Neural cell (in vitro differentiated cells): Measurements from ENCODE around the gene PABPN1L. TPM values are rescaled to one million over a fixed set of nuclear protein-coding genes. Genes with fewer than 3 reads are reported as not detected.

Source experiments
- H2AFZ ChIP-seq: fragments of 200-600, 300-800 bp; sonication (generic), shearing (Covaris generic); 2 replicates; pipeline ENCODE4 v1.6.0; 2014; ENCODE audit warnings: low read depth, mild to moderate bottlenecking, antibody characterized with exemption, low read length, moderate library complexity
- H3F3A ChIP-seq: fragments of 200-600 bp; shearing (Covaris generic); 2 replicates; pipeline ENCODE4 v1.6.1; 2016; ENCODE audit warnings: mild to moderate bottlenecking, moderate library complexity, mixed read lengths, antibody characterized with exemption, low read length; ENCODE audit not compliant: insufficient read depth, poor library complexity, severe bottlenecking
- H3K27ac ChIP-seq: fragments of 200-600, 300-800 bp; sonication (generic), shearing (Covaris generic); 2 replicates; pipeline ENCODE4 v1.5.1; 2014; ENCODE audit warnings: mild to moderate bottlenecking, low read length, moderate library complexity
- H3K27me3 ChIP-seq: fragments of 300-800, 200-600 bp; sonication (generic), shearing (Covaris generic); 2 replicates; pipeline ENCODE4 v1.6.0; 2014; ENCODE audit warnings: mild to moderate bottlenecking, low read depth, low read length, moderate library complexity; ENCODE audit not compliant: insufficient read depth
- H3K36me3 ChIP-seq: fragments of 300-800, 200-600 bp; sonication (generic), shearing (Covaris generic); 2 replicates; pipeline ENCODE4 v1.5.1; 2014; ENCODE audit warnings: mild to moderate bottlenecking, antibody characterized with exemption, low read length, moderate library complexity; ENCODE audit not compliant: insufficient read depth
- H3K4me2 ChIP-seq: fragments of 300-800, 200-600 bp; sonication (generic), shearing (Covaris generic); 2 replicates; pipeline ENCODE4 v1.6.0; 2014; ENCODE audit warnings: mild to moderate bottlenecking, low read length
- H3K4me3 ChIP-seq: fragments of 300-800, 200-600 bp; sonication (generic), shearing (Covaris generic); 2 replicates; pipeline ENCODE4 v1.5.1; 2014; ENCODE audit warnings: mild to moderate bottlenecking, low read length, moderate library complexity
- H3K79me2 ChIP-seq: fragments of 200-600 bp; shearing (Covaris generic); replicated peaks from 2 replicates; pipeline ENCODE4 v1.6.0; 2014; ENCODE audit warnings: mild to moderate bottlenecking, low read length, moderate library complexity; ENCODE audit not compliant: insufficient read depth
- H3K9ac ChIP-seq: fragments of 300-800, 200-600 bp; sonication (generic), shearing (Covaris generic); 2 replicates; pipeline ENCODE4 v1.6.1; 2016; ENCODE audit warnings: mild to moderate bottlenecking, low read length, mixed read lengths
- H3K9me2 ChIP-seq: fragments of 200-600 bp; shearing (Covaris generic); 2 replicates; pipeline ENCODE4 v1.6.1; 2016; ENCODE audit warnings: mild to moderate bottlenecking, low read length, mixed read lengths; ENCODE audit not compliant: insufficient read depth
- H3K9me3 ChIP-seq: fragments of 200-600, 300-800 bp; sonication (generic), shearing (Covaris generic); 2 replicates; pipeline ENCODE4 v1.6.1; 2016; ENCODE audit warnings: mild to moderate bottlenecking, mixed run types, low read length, moderate library complexity, mixed read lengths
- H4K20me1 ChIP-seq: fragments of 200-600 bp; shearing (Covaris generic); 2 replicates; pipeline ENCODE4 v1.6.1; 2016; ENCODE audit warnings: mild to moderate bottlenecking, mixed run types; ENCODE audit not compliant: insufficient read depth
- EP300 ChIP-seq: fragments of 450-650 bp; conservative IDR thresholded peaks from 2 replicates; pipeline ENCODE4 v1.6.1; 2014; ENCODE audit warnings: antibody characterized with exemption, mild to moderate bottlenecking, moderate library complexity; ENCODE audit not compliant: poor library complexity, severe bottlenecking
- EZH2 ChIP-seq: fragments of 200-600, 300-800 bp; shearing (Covaris generic), sonication (generic); IDR thresholded peaks from 2 replicates; pipeline ENCODE4 v1.6.1; 2014; ENCODE audit warnings: antibody characterized with exemption, low read length, borderline replicate concordance, mild to moderate bottlenecking; ENCODE audit not compliant: insufficient read depth, poor library complexity, severe bottlenecking
- MXI1 ChIP-seq: fragments of 450-650 bp; conservative IDR thresholded peaks from 2 replicates; pipeline ENCODE4 v1.6.1; 2014; ENCODE audit warnings: antibody characterized with exemption, mild to moderate bottlenecking; ENCODE audit not compliant: poor library complexity, severe bottlenecking
- POLR2AphosphoS5 ChIP-seq: IDR thresholded peaks from 2 replicates; pipeline ENCODE4 v1.6.1; 2012
- RAD21 ChIP-seq: fragments of 450-650 bp; conservative IDR thresholded peaks from 2 replicates; pipeline ENCODE4 v1.6.1; 2014; ENCODE audit warnings: antibody characterized with exemption, mild to moderate bottlenecking, moderate library complexity
- SMC3 ChIP-seq: fragments of 450-650 bp; conservative IDR thresholded peaks from 2 replicates; pipeline ENCODE4 v1.6.1; 2014; ENCODE audit warnings: antibody characterized with exemption, mild to moderate bottlenecking, moderate library complexity; ENCODE audit not compliant: poor library complexity
- TAF1 ChIP-seq: IDR thresholded peaks from 2 replicates; pipeline ENCODE4 v1.6.1; 2012; ENCODE audit warnings: low read depth
- polyA plus RNA-seq: library from polyadenylated mRNA; depleted of rRNA; stranded (reverse); fragments of >200 nt; gene quantifications from 2 replicates; pipeline ENCODE4 v1.2.3, GENCODE V29; 2014
- TF ChIP-seq, protein P1 (sequence below): fragments of 450-650 bp; IDR thresholded peaks from 2 replicates; pipeline ENCODE4 v1.5.1; 2014; ENCODE audit warnings: antibody characterized with exemption, mild to moderate bottlenecking, moderate library complexity; ENCODE audit not compliant: poor library complexity, severe bottlenecking
- TF ChIP-seq, protein P2 (sequence below): IDR thresholded peaks from 2 replicates; pipeline ENCODE4 v1.6.1; 2012; ENCODE audit warnings: borderline replicate concordance

PABPN1L gene
- polyA plus RNA-seq, 1 donor from 2014 or later = 0.20 TPM

DNA sequence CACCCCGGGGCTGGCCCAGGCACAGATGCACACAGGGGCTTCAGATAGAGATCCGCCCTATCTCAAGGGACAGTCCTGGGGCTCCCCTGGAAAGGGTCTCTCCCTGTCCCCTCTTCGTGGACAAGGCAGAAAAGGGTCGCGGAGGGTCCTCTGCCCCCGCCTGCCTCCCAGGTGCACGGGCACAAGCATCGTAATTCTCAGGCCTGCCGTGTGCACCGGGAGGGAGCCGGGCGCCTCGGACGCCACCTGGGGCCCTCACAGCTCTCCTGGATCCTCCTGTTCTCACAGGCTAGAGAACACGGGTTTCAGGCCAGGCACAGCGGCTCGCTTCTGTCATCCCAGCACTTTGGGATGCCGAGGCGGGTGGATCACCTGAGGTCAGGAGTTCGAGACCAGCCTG, 11.9 kb upstream of the PABPN1L start:
- Histone ChIP-seq H3K79me2 (no peaks in the 10 kb centered on the region), H3K9me3 (no peaks in the 10 kb centered on the region), H3F3A (no peaks in the 10 kb centered on the region), H2AFZ (no peak overlapping the region), H3K27ac (no peak overlapping the region), H3K4me3 (no peak overlapping the region), H3K36me3 (no peaks in the 10 kb centered on the region), H3K4me2 (no peak overlapping the region), H4K20me1 (no peaks in the 10 kb centered on the region), H3K27me3 (no peaks in the 10 kb centered on the region), H3K9ac (no peak overlapping the region), H3K9me2 (no peaks in the 10 kb centered on the region)
- TF ChIP-seq SMC3 (no peak), EZH2 (no peak), MXI1 (no peak), RAD21 (no peak), POLR2AphosphoS5 (no peak), EP300 (no peak)
- TF ChIP-seq, protein P1, sequence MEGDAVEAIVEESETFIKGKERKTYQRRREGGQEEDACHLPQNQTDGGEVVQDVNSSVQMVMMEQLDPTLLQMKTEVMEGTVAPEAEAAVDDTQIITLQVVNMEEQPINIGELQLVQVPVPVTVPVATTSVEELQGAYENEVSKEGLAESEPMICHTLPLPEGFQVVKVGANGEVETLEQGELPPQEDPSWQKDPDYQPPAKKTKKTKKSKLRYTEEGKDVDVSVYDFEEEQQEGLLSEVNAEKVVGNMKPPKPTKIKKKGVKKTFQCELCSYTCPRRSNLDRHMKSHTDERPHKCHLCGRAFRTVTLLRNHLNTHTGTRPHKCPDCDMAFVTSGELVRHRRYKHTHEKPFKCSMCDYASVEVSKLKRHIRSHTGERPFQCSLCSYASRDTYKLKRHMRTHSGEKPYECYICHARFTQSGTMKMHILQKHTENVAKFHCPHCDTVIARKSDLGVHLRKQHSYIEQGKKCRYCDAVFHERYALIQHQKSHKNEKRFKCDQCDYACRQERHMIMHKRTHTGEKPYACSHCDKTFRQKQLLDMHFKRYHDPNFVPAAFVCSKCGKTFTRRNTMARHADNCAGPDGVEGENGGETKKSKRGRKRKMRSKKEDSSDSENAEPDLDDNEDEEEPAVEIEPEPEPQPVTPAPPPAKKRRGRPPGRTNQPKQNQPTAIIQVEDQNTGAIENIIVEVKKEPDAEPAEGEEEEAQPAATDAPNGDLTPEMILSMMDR = no peak

DNA sequence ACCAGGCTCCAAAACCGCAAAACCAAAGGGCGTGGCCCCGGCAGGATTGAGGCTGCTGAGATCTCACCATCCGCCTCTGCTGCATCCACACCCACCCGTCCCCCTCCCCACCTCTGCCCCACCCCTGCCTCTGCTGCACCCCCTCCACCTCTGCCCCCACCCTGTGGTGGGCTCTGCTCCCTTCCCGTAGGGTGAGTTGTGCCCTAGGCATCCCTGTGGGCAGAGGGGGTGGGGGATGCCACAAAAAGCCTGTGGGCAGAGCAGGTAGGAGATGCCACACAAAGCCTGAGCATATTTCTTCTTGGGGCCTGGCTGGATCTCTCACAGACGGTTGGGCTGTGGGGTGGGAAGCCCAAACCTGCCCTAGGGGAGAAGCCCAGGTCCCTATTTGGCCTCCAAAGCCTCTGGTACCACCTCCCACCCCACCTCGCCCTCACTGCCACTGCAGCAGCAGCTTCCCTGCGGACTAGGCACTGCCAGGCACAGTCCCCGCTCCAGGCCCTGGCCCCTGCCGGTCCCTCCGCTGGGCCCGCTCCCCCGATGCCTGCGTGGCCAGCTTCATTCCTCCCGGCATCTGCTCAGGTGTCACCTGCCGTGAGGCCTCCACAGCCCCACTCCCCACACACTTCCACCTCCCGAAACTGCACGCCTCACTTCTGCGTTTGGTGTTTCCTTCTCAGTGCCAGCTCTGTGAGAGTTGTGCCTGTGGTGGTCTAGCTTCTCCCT, 11.3 kb upstream of the PABPN1L start:
- Histone ChIP-seq H3F3A (no peaks in the 10 kb centered on the region), H2AFZ (no peak overlapping the region), H3K79me2 (no peaks in the 10 kb centered on the region), H3K9ac (no peak overlapping the region), H3K4me3 (no peak overlapping the region), H4K20me1 (no peaks in the 10 kb centered on the region), H3K9me2 (no peaks in the 10 kb centered on the region), H3K4me2 (no peak overlapping the region), H3K27ac (no peak overlapping the region), H3K36me3 (no peaks in the 10 kb centered on the region), H3K9me3 (no peaks in the 10 kb centered on the region), H3K27me3 (no peaks in the 10 kb centered on the region)
- TF ChIP-seq, protein P2, sequence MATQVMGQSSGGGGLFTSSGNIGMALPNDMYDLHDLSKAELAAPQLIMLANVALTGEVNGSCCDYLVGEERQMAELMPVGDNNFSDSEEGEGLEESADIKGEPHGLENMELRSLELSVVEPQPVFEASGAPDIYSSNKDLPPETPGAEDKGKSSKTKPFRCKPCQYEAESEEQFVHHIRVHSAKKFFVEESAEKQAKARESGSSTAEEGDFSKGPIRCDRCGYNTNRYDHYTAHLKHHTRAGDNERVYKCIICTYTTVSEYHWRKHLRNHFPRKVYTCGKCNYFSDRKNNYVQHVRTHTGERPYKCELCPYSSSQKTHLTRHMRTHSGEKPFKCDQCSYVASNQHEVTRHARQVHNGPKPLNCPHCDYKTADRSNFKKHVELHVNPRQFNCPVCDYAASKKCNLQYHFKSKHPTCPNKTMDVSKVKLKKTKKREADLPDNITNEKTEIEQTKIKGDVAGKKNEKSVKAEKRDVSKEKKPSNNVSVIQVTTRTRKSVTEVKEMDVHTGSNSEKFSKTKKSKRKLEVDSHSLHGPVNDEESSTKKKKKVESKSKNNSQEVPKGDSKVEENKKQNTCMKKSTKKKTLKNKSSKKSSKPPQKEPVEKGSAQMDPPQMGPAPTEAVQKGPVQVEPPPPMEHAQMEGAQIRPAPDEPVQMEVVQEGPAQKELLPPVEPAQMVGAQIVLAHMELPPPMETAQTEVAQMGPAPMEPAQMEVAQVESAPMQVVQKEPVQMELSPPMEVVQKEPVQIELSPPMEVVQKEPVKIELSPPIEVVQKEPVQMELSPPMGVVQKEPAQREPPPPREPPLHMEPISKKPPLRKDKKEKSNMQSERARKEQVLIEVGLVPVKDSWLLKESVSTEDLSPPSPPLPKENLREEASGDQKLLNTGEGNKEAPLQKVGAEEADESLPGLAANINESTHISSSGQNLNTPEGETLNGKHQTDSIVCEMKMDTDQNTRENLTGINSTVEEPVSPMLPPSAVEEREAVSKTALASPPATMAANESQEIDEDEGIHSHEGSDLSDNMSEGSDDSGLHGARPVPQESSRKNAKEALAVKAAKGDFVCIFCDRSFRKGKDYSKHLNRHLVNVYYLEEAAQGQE = no peak
- TF ChIP-seq TAF1 (no peak), EZH2 (no peak), POLR2AphosphoS5 (no peak), RAD21 (no peak)
- TF ChIP-seq, protein P1 = no peak
